Osteocyte (in vitro differentiated cells): Measurements from ENCODE around the gene PRMT7. TPM values are rescaled to one million over a fixed set of nuclear protein-coding genes. Genes with fewer than 3 reads are reported as not detected.
A peak's percentile ranks its signal among the peaks of the same experiment; 100 is the strongest.

Source experiments
- DNase-seq: peaks from one replicate; pipeline ENCODE4 v3.0.0; 2021; ENCODE audit warnings: mixed read lengths; ENCODE audit not compliant: unreplicated experiment; ENCODE audit errors: extremely low spot score
- H3K27ac Mint-ChIP-seq: one replicate; pipeline ENCODE4 v1.8.0; 2021; ENCODE audit warnings: mild to moderate bottlenecking, mixed read lengths; ENCODE audit not compliant: unreplicated experiment
- H3K27me3 Mint-ChIP-seq: one replicate; pipeline ENCODE4 v1.8.0; 2021; ENCODE audit warnings: mixed read lengths; ENCODE audit not compliant: unreplicated experiment
- H3K36me3 Mint-ChIP-seq: one replicate; pipeline ENCODE4 v1.8.0; 2021; ENCODE audit warnings: mixed read lengths; ENCODE audit not compliant: unreplicated experiment
- H3K4me1 Mint-ChIP-seq: one replicate; pipeline ENCODE4 v1.8.0; 2021; ENCODE audit warnings: mixed read lengths; ENCODE audit not compliant: unreplicated experiment
- H3K4me3 Mint-ChIP-seq: one replicate; pipeline ENCODE4 v1.8.0; 2021; ENCODE audit warnings: mild to moderate bottlenecking, moderate library complexity, mixed read lengths; ENCODE audit not compliant: unreplicated experiment
- H3K9me3 Mint-ChIP-seq: one replicate; pipeline ENCODE4 v1.8.0; 2021; ENCODE audit warnings: mixed read lengths; ENCODE audit not compliant: unreplicated experiment
- total RNA-seq: library from RNA; stranded (reverse); gene quantifications from 2 replicates; pipeline ENCODE4 v1.2.1, GENCODE V29; 2021
- TF ChIP-seq, protein P1 (sequence below): fragments of 200-600 bp; sonication (generic); IDR thresholded peaks from 2 replicates; pipeline ENCODE4 v1.5.0; 2021; ENCODE audit warnings: antibody characterized with exemption, mild to moderate bottlenecking, moderate library complexity

Gene PRMT7
- total RNA-seq, 1 donor from 2014 or later: 38.4 TPM

DNA sequence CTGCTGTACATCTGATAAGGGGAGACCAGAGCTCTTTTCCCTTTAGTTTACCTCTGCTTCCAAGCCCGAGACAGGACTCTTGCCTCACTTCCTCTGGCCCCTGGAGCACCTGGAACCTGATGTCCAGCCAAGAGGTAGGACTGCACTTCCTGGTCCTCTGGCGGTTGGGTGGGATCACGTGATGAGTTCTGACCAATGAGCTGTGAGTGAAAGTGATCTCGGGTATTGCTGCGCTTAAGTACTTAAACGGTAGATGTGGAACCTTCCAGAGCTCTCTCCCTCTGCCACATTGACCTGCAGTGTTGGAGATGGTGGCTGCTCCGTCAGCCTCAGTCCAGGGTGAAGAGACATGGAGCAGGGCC is 70.5 kb downstream of the PRMT7 start:
- H3K9me3 Mint-ChIP-seq: no peaks in the 10 kb centered on the region
- no peak overlapping the region for H3K4me3 Mint-ChIP-seq
- TF ChIP-seq, protein P1, sequence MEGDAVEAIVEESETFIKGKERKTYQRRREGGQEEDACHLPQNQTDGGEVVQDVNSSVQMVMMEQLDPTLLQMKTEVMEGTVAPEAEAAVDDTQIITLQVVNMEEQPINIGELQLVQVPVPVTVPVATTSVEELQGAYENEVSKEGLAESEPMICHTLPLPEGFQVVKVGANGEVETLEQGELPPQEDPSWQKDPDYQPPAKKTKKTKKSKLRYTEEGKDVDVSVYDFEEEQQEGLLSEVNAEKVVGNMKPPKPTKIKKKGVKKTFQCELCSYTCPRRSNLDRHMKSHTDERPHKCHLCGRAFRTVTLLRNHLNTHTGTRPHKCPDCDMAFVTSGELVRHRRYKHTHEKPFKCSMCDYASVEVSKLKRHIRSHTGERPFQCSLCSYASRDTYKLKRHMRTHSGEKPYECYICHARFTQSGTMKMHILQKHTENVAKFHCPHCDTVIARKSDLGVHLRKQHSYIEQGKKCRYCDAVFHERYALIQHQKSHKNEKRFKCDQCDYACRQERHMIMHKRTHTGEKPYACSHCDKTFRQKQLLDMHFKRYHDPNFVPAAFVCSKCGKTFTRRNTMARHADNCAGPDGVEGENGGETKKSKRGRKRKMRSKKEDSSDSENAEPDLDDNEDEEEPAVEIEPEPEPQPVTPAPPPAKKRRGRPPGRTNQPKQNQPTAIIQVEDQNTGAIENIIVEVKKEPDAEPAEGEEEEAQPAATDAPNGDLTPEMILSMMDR: no peak
- H3K27me3 Mint-ChIP-seq: peaks cover 10% of the 10 kb centered on the region
- no peak overlapping the region for H3K27ac Mint-ChIP-seq
- DNase-seq: no peak
- H3K4me1 Mint-ChIP-seq: no peaks in the 10 kb centered on the region
- H3K36me3 Mint-ChIP-seq: no peaks in the 10 kb centered on the region

DNA sequence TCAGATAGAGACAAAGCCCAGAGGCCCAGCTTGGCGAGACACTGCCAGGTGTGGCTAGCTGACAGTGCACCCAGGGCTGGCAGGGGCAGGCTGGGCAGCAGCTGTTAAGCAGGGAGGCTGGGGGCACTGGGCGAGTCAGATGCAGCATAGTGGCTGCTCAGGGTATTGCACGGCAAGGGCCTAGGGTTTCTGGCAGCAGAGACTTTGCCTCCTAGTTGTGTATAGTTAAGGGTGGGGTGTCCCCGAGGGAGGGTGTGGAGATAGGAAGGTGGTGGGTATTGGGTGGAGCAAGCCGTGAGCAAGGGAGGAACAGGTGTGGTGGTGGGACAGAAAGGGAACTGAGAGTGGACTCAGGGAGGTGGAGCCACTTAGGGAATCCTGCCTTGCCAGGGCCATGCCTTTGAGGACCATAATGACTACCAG is 71.5 kb downstream of the PRMT7 start:
- no peak for DNase-seq
- no peak overlapping the region for H3K27ac Mint-ChIP-seq
- H3K36me3 Mint-ChIP-seq: no peaks in the 10 kb centered on the region
- H3K4me1 Mint-ChIP-seq: no peaks in the 10 kb centered on the region
- peaks cover 10% of the 10 kb centered on the region for H3K27me3 Mint-ChIP-seq
- no peaks in the 10 kb centered on the region for H3K9me3 Mint-ChIP-seq
- H3K4me3 Mint-ChIP-seq: no peak overlapping the region
- TF ChIP-seq, protein P1: peak; percentile 14

DNA sequence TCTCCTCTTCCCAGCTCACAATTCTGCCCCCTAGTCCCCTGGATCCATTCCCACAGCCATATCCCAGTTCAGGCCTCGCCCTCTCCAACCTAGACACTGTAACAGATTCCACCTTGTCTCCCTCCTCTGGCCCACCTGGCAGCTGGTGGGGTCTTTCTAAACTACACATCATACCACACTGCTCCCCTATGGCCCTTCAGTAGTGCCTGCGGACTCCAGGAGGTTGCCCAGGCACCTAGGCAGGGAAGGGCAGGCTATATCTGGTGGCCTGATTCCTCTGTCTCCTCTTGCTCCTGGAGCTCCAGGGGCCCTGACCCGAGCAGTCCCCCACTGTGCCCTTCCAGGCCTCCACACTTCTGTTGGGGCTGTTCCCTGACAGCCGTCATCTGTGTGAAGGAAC is 73.0 kb downstream of the PRMT7 start:
- Mint-ChIP-seq H3K4me1 (no peaks in the 10 kb centered on the region), H3K27ac (no peak overlapping the region), H3K27me3 (peaks cover 10% of the 10 kb centered on the region), H3K4me3 (no peak overlapping the region), H3K36me3 (no peaks in the 10 kb centered on the region), H3K9me3 (no peaks in the 10 kb centered on the region)
- DNase-seq: no peak
- TF ChIP-seq, protein P1: no peak

DNA sequence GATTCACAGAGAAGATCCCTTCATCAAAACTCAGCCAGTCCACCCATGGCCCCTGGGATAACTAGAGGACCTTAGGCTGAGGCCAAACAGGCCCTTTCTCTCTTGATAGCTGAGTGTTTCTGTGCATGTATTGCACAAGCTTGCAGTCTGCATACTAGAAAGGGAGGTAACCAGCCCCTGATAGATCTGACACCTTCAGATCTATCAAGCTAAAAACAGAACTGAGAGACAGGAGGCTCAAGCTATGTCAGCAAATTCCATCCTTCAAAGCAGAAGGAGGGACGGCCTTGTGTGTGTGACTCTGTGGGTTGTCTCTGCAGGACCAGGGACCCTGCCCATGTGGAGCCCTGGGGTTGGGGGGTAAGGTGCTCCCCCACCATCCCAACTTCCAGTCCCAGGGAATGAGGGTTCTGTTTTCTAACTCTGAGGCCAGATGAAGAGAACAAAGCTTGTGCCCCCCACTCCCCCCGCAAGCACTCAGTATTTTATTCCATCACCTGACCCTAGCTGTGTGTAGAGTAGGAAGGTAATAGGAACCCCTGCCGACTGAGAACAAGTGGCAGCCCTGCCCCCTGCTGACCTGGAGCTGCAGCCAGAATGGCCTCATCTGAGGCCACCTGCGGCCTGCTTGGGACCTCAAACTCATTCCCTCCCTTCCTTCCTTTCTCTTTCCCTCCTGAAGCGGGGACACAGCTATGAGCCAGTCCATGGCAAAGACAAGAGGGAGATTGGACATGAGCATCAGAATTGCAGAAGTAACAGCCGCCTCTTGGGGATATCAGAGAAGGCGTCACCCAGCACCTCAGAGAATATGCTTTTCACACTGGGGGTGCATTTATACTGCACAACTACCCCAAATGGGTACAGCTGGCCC is 73.7 kb downstream of the PRMT7 start:
- TF ChIP-seq, protein P1: no peak
- H3K4me1 Mint-ChIP-seq: no peaks in the 10 kb centered on the region
- H3K9me3 Mint-ChIP-seq: no peaks in the 10 kb centered on the region
- H3K27me3 Mint-ChIP-seq: peaks cover 4% of the 10 kb centered on the region
- H3K36me3 Mint-ChIP-seq: no peaks in the 10 kb centered on the region
- no peak overlapping the region for H3K27ac Mint-ChIP-seq
- H3K4me3 Mint-ChIP-seq: no peak overlapping the region
- DNase-seq: no peak

DNA sequence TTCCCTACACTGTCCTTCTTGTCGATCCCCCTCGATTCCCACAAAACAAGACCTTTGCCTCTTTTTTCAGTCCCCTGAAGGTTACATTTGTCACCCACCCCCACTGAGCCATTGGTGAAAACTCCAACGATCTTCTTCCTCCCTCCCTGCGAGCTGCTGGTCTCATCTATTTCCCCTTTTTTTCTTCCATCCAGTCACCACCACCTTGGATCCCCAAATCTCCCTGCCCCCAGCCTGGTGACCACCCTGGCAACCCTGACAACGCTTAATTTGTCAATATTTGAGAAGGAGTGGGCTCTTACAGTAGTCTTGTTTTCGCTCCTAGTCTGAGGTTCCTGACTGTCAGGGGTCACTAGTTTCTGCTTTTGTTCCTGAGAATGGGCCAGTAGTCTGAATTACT is 74.6 kb downstream of the PRMT7 start:
- Mint-ChIP-seq H3K27ac (no peak overlapping the region), H3K9me3 (no peaks in the 10 kb centered on the region), H3K27me3 (peaks cover 3% of the 10 kb centered on the region), H3K4me1 (no peaks in the 10 kb centered on the region), H3K36me3 (no peaks in the 10 kb centered on the region), H3K4me3 (no peak overlapping the region)
- DNase-seq: no peak
- TF ChIP-seq, protein P1: no peak
